GM19372 (cell line): ENCODE measurements around the gene ZMYM2.
A peak's percentile ranks its signal among the peaks of the same experiment; 100 is the strongest.
"Not testable (repeated sequence)": the region's sequence is repeated elsewhere in the genome, so short reads cannot be mapped to it uniquely, and the experiment has no call there.

Experiments
- ATAC-seq: cut with Tn5 transposase; IDR thresholded peaks from one replicate; pipeline ENCODE4 v1.9.1; 2021; ENCODE audit warnings: mild to moderate bottlenecking, low read depth, moderate library complexity; ENCODE audit not compliant: unreplicated experiment

The ZMYM2 gene

DNA sequence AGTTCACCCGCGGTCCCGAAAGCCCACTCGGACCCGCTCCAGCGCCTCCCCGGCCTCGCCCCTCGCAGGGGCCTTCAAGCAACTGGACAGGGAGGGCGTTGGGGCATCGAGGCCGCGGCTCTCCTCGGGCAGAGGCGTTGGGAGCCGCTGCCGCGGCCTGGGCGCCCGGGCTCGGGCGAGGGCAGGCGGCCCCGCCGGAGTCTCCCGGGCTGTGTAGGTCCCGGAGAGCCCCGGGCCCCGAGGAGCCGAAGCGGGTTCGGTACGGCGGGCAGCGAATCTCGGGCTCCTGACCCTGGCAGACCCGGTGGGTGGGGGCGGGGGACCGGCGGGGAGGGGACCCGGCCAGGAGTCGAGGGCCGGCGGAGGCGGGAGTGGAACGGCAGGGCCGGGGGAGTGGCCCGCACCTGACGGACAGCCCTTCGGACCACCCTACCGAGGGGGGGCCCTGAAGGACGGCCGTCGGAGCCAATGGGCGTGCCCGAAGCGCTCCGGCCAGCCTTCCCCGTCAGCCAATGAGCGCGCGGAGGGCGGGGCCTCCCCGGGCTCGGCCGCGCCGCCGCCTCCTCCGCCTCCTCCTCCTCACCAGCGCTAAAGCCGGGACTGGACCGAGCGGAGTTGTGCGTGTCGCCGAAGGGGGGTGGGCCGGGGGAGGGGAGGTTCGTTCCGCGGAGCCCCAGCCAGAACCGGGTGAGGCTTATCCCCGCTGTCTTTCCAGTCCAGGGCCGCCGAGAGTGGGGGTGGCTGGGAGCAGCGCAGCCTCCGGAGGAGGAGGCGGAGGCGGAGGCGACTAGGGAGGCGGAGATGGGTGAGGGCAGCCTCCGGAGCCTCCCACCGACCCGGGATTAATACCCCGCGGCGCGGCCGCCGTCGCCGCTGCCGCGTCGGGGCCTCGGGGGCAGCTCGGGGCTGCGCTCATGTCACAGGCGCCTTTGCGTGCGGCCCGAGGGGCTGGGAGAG, at the start of gene ZMYM2:
ZMYM2 (plus strand) TSS at position 573 of the 957 bp plus-strand sequence. CDS start 34,346 bp downstream, outside the sequence.
- peak; percentile 71 for ATAC-seq

DNA sequence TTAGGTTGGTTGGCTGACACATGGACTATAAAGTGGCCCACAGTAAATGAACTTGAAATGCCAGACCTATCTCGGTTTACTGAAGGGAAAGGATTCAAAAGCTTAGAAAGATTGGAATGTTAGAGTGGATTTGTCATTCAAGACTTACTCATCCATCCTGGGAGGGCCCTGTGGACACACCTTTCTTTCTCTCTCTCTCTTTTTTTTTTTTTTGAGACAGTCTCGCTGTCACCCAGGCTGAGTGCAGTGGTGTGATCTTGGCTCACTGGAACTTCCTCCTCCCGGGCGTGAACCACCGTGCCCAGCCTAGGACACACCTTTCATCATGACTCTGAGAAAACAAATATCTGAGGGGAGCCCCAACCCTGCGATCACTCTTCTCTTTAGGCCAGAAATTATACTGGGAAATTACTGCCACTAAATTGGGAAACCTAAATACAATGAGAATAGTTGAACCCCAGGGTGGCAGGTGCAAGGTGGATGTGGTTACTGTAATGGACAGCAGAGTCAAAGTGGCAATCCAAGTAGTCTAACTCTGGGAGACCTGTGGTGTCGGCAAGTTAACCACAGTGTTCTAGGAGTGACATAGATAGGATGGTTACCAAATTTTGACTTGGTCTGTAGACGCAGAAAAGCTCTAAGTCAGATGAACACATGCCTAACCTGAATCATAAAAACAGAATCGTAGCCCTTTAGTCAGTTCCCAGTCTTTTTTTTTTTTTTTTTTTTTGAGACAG, 48.0 kb upstream of the ZMYM2 start:
- no peak for ATAC-seq

DNA sequence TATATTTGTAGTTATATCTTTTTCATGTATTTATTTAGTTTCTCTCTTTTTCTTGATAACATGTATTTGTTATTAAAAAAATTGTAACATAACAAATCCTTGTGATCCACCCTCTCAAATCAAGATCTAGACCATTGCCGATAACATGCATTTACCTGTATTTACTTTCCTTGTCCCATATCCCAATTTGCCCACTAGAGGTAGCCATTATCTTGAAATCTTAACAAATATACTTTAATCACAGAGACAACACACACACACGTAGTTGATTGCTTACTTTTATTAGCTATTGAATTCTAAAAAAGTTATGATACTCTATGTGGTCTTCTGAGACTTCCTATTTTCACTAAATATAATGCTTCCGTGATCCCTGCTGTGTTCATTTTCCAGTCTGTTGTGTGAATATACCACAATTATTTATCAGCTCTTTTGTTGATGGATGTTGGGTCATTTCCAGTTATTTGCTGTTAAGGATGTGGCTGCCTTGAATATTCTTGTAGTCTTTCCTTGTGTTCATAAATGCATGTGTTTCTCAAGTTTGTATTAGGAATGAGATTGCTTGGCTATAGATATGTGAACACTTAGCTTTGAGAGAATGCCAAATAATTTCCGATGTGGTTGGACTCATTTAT, 31.3 kb upstream of the ZMYM2 start:
- no peak for ATAC-seq

DNA sequence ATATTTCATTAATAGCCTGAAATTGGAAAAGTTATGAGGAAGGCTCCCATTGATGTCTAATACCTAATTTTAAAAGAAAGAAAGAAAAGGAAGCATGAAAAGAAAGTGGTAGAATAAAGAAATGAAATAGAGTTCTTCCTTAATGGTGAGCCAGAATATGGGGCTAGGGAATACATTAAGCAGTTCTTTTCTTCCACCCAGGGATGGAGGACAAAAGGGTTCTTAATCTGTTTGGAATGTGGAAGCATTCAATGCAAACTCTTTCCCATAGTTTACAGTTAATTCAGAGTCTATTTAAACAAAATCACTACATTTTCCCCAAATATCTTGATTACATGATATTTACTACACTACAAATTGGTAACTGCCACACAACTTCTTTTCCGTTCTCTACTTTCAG, 18.4 kb upstream of the ZMYM2 start:
- ATAC-seq, result no peak

DNA sequence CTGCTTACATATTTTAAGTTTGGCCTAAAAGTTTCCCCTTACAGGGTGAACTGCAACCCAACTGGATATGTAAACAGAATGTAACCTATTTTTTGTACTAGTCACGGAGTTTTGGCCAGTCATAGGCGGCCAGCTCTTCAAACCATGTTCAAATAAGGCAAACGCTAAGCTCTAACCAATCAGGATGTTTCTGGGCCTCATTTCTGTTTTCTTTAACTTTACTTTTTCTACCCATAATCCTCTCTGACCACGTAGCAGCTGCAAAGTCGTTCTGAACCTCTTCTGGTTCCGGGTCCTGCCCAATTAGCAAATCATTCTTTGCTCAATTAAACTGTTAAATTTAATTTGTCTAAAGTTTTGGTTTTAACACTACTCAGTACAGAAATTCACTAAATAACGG, 8.2 kb upstream of the ZMYM2 start:
- no peak for ATAC-seq

DNA sequence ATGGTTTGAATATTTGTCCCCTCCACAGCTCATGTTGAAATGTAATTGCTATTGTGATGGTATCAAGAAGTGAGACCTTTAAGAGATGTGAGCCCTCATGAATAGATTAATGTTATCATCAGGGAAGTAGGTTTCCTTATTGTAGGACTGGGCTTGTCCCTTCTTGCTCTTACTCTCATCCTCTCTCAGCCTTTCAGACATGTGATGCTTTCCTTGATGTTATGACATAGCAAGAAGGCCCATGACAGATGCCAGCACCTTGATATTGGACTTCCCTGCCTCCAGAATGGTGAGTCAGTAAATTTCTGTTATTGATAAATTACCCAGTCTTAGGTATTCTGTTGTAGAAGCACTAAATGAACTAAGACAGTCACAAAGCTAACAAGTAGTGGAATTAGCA, 5.7 kb upstream of the ZMYM2 start:
- ATAC-seq, result no peak

DNA sequence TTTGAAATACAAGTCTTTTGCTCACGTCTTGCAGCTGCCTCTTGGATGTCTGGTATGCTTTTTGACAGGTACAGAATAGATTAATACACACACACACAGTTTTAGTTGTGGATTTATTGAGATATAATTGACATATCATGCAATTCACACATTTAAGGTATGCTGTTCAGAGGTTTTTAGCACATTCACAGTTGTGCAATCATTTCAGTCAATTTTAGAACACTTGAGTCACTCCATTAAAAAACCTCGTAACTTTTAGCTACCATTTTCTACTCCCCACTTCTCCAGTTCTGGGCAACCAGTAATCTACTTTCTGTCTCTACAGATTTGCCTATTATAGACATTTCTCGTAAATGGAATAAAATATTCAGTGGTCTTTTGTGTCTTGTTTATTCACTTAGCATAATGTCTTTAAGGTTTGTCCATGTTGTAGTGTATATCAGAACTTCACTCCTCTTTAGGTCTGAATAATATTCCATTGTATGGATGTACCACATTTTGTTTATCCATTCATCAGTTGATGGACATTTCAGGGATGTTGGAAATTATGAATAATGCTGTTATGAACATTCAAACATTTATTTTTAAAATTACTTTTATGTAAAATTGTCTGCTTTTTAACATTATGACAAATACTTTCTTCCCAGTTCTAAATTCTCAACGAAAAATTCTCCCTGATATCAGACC, 2.5 kb upstream of the ZMYM2 start:
- no peak for ATAC-seq

DNA sequence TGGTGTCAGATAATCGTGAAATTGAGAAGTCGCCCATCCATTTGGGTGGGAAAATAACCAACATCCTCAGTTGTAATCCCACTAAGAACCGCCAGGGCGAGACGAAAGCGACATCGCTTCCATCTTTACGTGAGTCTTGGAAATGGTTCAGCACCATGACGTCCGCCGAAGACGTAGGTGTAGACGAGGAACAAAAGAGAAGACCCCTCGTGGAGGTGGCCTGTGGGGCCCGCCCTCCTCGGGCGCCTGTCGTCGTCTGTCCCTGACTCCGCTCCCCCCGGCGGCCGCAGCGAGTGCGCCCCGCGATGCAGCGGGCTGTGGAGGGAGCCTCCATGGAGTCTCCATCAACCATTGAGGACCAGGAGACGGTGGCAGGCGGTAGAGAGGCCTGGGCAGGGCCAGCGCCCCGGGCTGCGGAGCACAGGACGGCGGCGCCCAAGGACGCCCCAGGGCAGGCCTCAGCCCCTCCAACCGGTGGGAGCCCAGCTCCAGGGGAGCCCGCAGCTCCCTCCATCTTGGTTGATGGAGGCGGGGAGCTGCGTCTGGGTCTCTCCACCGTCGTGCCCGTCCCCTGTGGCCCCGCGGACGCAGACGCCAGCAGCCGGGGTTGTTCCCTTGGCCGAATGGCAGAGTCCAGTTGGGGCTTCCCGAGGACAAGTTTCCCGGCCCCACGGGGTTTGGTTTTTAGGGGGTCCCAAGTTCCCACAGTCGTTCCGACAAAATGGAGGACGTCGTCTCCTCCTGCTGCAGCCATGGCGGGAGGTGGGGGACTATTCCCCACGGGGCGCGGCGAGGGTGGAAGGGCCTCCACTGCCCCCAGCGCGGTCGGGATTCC, 990 bp upstream of the ZMYM2 start:
- ATAC-seq, result peak; percentile 20

DNA sequence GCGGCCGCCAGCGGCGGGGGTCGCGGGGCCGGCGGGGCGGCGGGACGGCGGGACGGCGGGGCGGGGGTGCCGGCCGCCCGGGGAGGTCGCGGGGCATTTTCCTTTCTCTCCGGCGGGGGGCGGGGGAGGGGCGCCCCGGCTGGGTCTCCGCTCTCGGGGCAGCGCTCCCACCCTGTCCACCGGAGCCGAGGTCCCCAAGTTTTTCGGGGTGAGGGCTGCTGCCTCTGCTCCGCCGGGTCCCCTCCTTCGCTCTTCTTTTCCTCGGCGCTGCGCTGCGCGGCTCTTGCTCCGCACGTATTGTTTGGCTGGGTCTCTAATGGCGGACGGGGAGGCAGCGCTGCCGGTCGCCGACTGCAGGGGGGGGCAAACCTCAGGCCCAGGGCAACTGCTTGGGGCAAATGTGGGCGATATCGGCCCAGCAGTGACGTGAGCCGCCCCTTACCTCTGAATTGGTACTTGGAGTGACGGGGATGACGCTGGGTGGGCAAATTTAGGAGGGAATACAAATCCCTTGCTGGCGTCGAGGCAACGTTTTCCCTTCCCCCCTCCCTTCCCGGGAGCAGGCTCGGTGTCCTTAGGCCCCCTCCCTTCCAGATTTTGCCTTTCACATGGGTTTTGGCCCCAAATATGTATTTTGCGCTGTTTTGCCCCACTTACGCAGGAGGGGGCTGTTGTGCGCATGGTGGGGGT, 759 bp downstream of the ZMYM2 start:
- ATAC-seq, result peak; percentile 1

DNA sequence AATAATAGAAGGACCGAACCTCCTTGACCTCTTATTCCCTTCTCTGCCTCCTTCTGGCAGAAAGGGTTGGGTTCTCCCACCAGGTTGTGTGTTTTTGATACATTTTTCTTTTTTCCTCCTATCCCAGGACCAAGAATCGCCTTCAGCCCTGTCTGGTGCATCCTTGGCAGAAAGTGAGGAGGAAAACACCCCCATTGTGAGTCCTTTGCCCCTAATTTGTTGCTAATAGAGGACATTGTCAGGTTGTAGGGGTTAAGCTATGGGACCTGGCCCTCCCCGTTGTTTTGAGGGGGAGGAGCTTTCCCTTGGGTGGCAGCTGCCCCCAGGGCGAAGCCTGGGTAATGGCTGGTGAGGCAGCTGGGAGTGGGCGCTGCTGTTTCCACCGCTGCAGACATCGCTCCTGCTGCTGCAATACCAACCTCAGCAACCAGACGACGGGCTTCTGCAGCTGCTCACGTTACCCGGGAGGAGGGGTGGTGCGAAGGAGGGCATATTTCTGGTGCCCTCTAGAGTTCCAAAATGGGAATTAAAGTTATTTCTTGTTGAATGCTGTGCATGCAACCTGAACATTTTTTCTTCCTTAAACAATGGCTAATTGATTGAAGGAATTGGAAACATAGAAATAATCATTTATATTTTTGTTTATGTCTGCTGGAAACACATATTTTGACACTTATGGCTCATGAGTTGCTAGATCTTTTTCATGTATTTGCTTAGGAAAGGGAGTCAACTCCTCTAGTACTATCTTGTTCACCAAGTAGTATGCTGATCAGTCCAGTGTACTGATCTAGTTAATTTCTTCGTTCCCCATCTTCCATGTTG, 1.5 kb downstream of the ZMYM2 start:
- peak; percentile 27 for ATAC-seq

DNA sequence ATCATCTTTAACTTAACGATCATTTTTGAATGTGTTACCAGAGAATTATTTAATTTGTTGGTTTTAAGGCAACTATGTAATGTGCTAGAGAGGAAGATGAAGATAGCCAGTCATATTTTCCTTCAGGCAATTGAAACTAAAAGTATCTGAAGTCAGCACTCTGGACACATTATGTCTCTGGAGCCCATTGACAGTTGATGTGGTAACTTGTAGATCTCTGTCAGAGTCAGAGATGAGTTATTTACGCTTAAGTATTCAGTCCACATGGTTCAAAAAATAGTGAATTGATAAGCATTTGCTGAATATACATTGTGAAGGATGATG, 2.1 kb downstream of the ZMYM2 start:
- no peak for ATAC-seq

DNA sequence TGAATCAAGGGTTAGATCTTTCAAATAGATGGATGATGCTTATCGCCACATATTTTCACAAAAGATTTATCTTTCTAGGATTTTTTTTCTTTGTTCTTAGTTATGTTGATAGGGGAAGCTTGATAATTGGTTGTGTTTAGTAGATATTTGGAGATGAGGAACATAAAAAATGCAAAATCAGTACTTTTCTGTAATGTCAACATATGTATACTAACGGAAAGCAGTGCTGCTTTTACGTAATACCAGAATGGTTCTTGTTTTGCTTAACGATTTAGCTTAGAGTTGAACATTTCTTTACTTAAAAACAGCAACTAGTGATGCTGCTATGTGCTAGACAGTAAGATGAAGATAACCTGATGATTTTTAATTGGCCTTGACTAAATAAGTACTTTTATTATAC, 3.0 kb downstream of the ZMYM2 start:
- ATAC-seq, result no peak

DNA sequence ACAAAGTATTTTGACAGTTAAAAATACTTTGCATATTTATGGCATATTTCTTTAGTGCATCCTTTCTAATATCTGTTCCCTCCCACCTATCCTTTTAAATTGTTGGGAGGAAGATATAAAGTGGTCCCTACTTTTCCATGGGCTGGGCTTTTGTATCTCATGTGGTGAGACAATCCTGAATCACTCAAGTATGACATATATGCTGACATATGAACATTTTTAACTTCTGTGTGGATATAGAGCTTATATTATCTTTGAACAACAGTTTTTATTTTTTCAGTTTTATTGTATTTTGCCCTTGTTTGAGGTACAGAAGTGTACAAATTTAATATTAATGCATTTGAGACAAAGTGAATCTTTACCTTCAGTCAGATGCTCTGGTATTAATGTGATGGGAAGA, 3.4 kb downstream of the ZMYM2 start:
- no peak for ATAC-seq

DNA sequence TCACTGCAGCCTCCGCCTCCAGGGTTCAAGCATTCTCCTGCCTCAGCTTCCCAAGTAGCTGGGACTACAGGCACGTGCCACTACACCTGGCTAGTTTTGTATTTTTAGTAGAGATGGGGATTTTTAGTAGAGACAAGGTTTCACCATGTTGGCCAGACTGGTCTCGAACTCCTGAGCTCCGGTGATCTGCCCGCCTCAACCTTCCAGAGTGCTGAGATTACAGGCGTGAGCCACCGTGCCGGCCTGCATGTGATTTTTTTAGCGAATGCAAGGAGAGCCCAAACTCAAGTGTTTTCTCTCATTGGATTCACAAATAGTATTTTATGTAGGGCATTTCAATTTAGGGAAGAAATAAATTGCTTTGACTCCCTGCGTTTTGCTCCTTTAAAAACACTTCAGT, 4.4 kb downstream of the ZMYM2 start:
- ATAC-seq, result no peak

DNA sequence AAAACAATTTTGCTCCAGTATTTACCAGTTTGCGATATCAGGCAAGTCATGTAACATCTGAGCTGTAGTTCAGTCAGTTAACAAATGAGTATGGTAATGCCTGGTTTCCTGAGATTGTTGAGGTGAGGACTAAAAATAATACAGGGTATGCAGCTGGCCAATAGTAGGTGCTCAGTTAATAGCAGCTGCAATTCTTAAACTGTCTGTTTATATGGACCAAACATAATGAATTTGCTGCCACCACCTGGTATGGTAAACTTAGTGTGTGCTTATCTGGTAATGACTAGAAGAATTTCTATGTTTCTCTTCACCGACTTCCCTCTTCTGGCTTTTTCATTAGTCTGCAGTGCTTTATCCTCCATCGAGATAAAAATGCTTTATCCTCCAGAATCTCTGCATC, 9.1 kb downstream of the ZMYM2 start:
- ATAC-seq, result no peak

DNA sequence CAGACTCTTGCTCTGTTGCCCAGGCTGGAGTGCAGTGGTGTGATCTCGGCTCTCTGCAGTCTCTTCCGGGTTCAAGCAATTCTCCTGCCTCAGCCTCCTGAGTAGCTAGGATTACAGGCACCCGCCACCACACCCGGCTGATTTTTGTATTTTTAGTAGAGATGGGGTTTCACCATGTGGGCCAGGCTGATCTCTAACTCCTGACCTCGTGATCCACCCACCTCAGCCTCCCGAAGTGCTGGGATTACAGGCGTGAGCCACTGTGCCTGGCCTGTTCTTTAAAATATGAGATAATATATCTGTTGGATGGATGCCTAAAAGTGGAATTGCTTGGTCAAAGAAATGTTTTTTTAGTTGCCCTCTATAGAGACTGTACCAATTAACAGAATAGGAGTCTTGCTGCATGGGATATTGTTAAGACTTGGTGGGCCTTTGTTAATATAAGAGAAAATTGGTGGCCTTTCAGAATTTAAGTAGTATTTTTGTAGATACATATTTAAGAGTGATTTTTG, 16.0 kb downstream of the ZMYM2 start:
- ATAC-seq, result not testable (repeated sequence)

DNA sequence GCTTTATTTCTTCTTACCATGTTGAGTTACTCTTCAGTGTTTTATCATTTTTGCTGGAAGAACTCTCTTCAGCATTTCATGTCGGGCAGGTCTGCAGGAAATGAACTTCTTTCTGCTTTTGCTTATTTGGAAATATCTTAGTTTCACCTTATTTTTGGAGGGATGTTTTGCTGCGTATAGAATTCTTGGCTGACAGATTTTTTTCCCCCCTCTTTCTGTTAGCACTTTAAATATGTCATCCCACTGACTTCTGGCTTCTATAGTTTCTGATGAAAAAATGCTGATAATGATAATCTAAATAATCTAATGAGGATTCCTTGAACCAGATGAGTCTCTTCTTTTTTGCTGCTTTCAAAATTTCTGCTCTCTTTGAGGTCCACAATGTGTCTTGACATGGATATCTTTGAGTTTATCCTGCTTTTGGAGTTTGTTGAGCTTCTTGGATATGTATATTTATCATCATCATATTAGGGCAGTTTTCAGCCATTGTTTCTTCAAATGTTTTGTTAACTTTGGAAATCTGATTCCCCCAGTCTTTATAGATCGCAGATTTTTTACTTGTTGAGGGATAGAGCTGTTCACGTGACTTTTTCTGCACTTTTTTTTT, 20.4 kb downstream of the ZMYM2 start:
- no peak for ATAC-seq

DNA sequence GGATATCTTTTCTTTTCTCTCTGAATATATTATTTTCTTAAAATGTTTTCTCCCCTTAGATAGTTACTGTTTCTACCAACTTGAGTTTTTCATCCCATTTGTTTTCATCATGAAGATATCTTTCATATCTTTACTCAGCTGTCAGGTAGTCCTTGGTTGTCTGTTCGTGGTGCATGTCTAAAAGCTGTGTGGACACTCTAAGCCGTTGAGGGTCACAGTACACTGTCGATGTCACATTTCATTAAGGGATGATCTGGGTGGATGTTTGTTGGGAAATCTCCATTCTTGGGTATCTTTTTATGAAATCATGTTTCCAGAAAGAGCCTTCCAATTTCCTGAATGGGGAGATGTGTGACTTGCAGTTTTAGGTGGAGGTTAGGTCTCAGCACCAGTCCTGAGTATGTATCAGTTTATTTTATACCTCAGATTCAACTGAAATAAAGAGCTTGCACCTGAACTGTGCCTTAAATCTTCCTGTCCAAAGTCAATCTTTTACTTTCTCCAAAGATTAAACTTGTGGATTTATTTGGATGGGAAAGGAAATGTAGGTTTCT, 23.2 kb downstream of the ZMYM2 start:
- no peak for ATAC-seq
